Thymus (tissue), 11 donors: ENCODE data around the gene ANO6. TPM values are rescaled to one million over a fixed set of nuclear protein-coding genes. Genes with fewer than 3 reads are reported as not detected.

Experiments
- DNase-seq, 9 donors: peaks; one replicate each; pipeline ENCODE4 v3.0.0-alpha.2; 2013; ENCODE audit warnings: low spot score in 9 of 9, low read depth in 6 of 9, missing footprints in 1 of 9
- H3K27ac ChIP-seq, 2 donors: one replicate each; pipeline ENCODE4 v1.5.1; 2013; ENCODE audit warnings: control low read depth in 1 of 2, low read depth in 1 of 2, low read length in 1 of 2, mild to moderate bottlenecking in 1 of 2, moderate library complexity in 1 of 2
- H3K27me3 ChIP-seq, 2 donors: one replicate each; pipeline ENCODE4 v1.5.1; 2013; ENCODE audit warnings: low read length in 1 of 2; ENCODE audit not compliant: control insufficient read depth in 2 of 2, insufficient read depth in 1 of 2
- H3K36me3 ChIP-seq, 2 donors: one replicate each; pipeline ENCODE4 v1.5.1; 2013; ENCODE audit warnings: low read length in 1 of 2, mild to moderate bottlenecking in 1 of 2, moderate library complexity in 1 of 2; ENCODE audit not compliant: control insufficient read depth in 2 of 2, insufficient read depth in 2 of 2
- H3K4me1 ChIP-seq, 2 donors: one replicate each; pipeline ENCODE4 v1.5.1; 2013; ENCODE audit warnings: low read length in 2 of 2; ENCODE audit not compliant: control insufficient read depth in 2 of 2, insufficient read depth in 2 of 2
- H3K4me3 ChIP-seq, 2 donors: one replicate each; pipeline ENCODE4 v1.5.1; 2013; ENCODE audit warnings: low read length in 2 of 2, control low read depth in 1 of 2, mild to moderate bottlenecking in 1 of 2
- H3K9me3 ChIP-seq, 2 donors: one replicate each; pipeline ENCODE4 v1.5.1; 2013; ENCODE audit warnings: low read length in 1 of 2, mild to moderate bottlenecking in 1 of 2; ENCODE audit not compliant: control insufficient read depth in 2 of 2, insufficient read depth in 1 of 2
- WGBS: extraction: QIAGEN DNeasy Blood & Tissue Kit; methylation state at CpG from one replicate; pipeline ENCODE4 v1.1.7; 2013; 5-methylcytosine and 5-hydroxymethylcytosine counted together
- polyA plus RNA-seq: library from polyadenylated mRNA; stranded (reverse); fragments of 200-250 nt; gene quantifications from one replicate; pipeline ENCODE4 v1.2.3, GENCODE V29; 2013
- total RNA-seq: library from RNA; stranded (reverse); fragments of 120-200 nt; gene quantifications from one replicate; pipeline ENCODE4 v1.2.4, GENCODE V29; 2013
- donor health status: healthy.

The ANO6 gene
- total and polyA plus RNA-seq, 2 donors = 11.6 to 33.1 TPM

DNA sequence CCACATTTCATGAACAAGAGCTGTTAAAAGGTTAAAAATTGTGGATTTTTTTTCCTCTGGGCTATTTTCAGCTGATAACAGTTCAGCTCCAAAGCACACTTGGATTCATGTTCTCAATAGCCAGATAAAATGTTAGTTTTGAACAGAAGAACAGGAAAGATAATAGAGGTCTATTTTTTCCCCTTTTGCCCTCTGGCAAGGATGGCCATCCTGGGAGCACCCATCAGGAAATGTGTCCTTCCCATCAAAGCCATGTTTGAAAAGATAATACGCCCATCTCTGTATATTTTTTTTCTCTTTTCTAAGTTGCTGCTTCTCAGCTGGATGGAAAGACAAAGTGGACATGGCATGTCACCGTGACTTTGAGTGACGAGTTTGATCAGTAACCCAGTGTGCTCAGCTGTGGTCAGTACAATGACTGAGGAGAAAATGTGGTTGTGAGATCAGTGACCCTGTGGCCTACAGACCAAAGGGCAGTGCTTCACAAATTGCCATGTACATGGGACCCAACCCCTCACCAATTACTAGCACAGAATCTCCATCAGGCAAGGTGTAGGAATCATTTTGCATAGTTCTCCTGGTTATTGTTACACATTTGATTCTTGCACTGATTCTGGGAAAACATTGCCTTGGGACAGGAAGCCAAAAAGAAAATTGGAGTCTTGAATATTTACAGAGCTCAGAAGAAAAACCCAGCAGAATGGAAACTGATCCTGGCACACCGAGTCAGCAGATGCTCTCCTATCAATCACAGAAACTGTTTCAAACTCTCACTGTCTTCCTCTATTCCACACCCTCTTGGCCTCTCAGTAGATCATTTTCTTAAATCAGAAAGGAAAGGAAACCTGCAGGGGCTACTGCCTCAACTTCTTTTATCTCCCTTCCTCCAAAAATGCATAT lies 64.3 kb downstream of the ANO6 start:
- no peak overlapping the region for H3K4me3 ChIP-seq
- H3K27me3 ChIP-seq = no peaks in the 10 kb centered on the region
- peaks cover 0 to 3% of the 10 kb centered on the region in 2 donors for H3K4me1 ChIP-seq
- WGBS = 87% methylated on average over 4 of the region's 4 CpGs
- no peak overlapping the region for H3K27ac ChIP-seq
- no peak for DNase-seq
- H3K36me3 ChIP-seq = peaks cover 4 to 16% of the 10 kb centered on the region in 2 donors
- H3K9me3 ChIP-seq = peaks cover 0 to 2% of the 10 kb centered on the region in 2 donors

DNA sequence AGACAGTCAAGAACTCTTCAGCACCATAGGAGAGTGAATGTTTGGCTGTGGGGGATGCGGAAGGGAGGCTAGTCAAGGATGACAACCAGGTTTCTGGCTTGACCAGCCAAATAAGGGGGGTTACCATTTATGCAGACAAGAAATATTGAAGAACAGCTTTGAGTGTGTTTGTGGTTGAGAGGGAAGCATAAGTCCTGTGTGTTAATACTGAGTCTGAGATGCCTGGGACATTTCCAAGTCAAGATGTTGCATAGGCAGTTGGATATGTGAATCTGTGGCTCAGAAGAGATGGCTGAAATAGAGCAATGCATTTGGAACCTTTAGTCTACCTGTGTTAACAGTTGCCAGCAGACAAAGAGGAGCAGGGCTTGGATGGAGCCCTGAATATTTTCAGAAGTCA lies 66.1 kb downstream of the ANO6 start:
- 96% methylated on average over 1 of the region's 1 CpG for WGBS
- peaks cover 0 to 3% of the 10 kb centered on the region in 2 donors for H3K4me1 ChIP-seq
- H3K4me3 ChIP-seq = no peak overlapping the region
- no peaks in the 10 kb centered on the region for H3K27me3 ChIP-seq
- peaks cover 4 to 11% of the 10 kb centered on the region in 2 donors for H3K36me3 ChIP-seq
- no peak overlapping the region for H3K27ac ChIP-seq
- H3K9me3 ChIP-seq = peaks cover 0 to 2% of the 10 kb centered on the region in 2 donors
- no peak for DNase-seq

DNA sequence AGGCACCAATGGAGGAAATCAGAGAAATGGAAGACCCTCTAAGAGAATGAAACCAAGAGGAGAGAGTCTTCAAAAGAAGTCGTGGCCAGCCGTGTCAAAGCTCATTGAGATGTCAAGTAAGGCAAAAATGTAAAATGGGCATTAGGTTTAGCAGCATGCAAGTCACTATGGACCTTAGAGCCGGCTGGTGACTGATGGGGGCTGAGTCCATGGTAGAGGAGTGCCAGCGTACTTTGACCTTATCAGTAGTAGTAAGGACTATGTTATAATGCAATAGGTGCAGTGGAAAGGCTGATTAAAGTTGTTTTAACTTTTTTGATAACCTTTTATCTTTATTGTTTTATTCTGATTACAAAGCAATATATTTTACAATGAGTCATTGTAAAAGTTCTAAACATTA lies 66.5 kb downstream of the ANO6 start:
- no peak overlapping the region for H3K27ac ChIP-seq
- over 99% methylated on average over 4 of the region's 4 CpGs for WGBS
- no peak for DNase-seq

DNA sequence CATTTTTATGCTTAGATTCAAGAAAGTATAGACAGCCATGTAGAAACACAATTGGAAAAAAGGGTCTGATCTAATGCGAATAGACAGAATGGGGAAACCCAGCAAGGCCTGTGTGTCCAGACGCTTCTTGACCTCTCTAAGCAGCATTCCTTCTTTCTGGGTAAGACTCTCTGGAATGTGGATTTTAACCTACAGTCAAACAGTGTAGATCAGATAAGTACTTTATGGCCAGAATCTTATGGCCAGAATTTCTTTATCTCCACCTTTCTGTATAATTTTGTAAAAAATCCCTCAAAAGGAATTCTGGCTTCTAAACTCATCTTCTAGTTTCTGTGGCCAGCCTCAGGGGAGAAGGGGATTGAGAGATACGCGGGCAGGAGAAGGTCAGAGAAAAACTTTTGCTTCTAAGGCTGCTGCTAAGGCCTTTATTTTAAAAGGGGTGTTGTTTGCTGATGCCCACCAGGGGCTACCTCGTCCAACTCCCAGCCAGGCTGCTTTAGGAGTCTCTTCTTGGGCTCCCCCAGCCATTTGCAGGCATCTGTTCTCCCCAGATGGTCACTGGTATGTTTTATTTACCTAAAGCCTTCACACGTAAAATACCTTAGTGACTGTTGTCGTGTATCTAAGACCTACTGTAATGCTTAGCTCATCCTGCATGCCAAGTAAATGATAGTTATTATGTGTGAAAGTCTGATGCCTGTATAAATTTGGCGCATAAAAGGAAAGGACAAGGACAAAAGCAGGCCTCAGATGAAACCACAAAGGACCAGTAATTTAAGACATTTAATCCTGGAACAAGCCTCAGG lies 68.4 kb downstream of the ANO6 start:
- Histone ChIP-seq H3K27ac (no peak overlapping the region), H3K36me3 (peaks cover 4 to 9% of the 10 kb centered on the region in 2 donors), H3K27me3 (no peaks in the 10 kb centered on the region), H3K9me3 (peaks cover 0 to 2% of the 10 kb centered on the region in 2 donors), H3K4me1 (peaks cover 0 to 3% of the 10 kb centered on the region in 2 donors), H3K4me3 (no peak overlapping the region)
- DNase-seq = no peak
- WGBS = 85% methylated on average over 8 of the region's 8 CpGs

More for the DNA sequence above, 66.5 kb downstream of the ANO6 start:
- no peaks in the 10 kb centered on the region for H3K27me3 ChIP-seq
- peaks cover 0 to 2% of the 10 kb centered on the region in 2 donors for H3K9me3 ChIP-seq
- peaks cover 4 to 11% of the 10 kb centered on the region in 2 donors for H3K36me3 ChIP-seq
- peaks cover 0 to 3% of the 10 kb centered on the region in 2 donors for H3K4me1 ChIP-seq
- H3K4me3 ChIP-seq = no peak overlapping the region

DNA sequence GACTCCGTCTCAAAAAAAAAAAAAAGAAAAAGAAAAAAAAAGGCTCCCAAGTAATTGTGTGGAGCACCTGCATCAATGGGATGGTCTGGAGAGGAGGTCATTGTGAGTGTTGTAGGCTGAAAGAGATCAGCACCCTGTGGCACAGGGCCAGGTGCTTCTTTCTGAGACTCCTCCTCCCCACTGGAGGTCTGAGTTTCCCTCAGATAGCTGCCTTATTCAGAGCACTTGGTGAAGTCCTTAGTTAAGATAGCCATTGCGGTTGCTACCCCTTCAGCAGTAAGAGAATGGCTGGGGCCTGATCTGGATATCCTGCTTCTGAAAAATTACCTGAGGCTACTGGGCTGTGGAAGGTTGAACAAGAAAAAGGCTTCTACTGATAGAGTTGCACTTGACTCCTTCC lies 69.8 kb downstream of the ANO6 start:
- Histone ChIP-seq H3K27me3 (no peaks in the 10 kb centered on the region), H3K27ac (no peak overlapping the region), H3K36me3 (peaks cover 4% of the 10 kb centered on the region in 2 donors), H3K9me3 (peaks cover 0 to 2% of the 10 kb centered on the region in 2 donors), H3K4me3 (no peak overlapping the region), H3K4me1 (peaks cover 0 to 3% of the 10 kb centered on the region in 2 donors)
- no peak for DNase-seq
- WGBS = 67% methylated on average over 2 of the region's 2 CpGs

DNA sequence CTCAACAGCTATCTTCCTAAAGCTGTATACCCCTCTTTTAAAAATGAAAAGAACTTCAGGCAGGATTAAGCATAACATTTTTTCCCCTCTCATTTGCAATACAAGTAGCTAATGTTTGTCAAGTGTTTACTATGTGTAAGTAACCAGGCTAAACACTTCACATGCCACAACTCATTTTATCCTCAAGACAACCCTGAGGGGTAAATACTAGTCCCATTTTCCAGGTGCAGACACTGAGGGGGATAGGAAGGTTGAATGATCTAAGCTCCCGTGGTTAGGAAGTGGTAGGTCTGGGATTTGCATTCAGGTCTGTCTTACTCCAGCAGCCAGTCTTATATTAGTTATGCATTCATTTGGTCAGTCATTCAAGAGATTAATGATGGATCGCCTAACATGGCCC lies 70.7 kb downstream of the ANO6 start:
- H3K4me1 ChIP-seq = peaks cover 0 to 3% of the 10 kb centered on the region in 2 donors
- no peak for DNase-seq
- H3K9me3 ChIP-seq = no peaks in the 10 kb centered on the region
- WGBS = 97% methylated on average over 2 of the region's 2 CpGs
- no peak overlapping the region for H3K27ac ChIP-seq
- H3K27me3 ChIP-seq = no peaks in the 10 kb centered on the region
- no peak overlapping the region for H3K4me3 ChIP-seq
- peaks cover 0 to 7% of the 10 kb centered on the region in 2 donors for H3K36me3 ChIP-seq

DNA sequence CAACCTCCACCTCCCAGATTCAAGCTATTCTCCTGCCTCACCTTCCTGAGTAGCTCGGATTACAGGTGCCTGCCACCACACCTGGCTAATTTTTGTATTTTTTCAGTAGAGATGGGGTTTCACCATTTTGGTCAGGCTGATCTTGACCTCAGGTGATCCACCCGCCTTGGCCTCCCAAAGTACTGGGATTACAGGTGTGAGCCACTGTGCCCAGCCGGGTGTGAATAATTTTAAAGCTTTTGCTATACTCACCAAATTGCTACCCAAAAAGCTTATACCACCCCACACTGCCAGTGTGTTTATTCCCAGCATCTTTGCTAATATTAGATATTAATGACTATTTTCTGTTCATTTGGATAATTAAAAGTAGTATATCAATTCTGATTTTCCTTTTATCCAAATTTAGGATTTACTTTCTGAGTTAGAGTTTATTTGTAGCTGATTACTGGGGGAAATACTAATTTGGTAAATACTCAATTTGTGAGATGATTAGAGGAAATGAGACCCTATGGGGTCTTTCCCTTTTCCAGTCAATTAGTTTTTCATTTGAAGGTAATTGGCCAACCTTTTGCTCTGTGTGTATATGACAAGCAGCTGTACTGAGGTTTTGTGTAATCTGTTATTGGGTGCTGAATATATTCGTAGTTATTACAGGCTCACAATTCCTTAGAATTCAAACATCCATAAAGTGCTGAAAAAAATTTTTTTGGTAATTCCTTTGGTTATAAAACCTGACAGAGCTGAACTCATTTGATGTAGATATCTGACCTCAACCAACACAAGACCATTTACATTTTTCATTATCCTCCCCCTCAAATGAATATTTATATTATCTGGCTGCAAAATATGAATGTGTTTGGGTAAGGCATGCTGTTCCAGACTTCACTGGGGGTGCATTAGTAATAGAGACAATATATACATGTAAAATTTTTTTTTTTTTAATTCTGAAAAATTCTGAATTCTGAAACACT lies 73.6 kb downstream of the ANO6 start:
- Histone ChIP-seq H3K27me3 (no peaks in the 10 kb centered on the region), H3K27ac (no peak overlapping the region), H3K4me3 (no peak overlapping the region), H3K4me1 (peaks cover 0 to under 1% of the 10 kb centered on the region in 2 donors), H3K9me3 (no peaks in the 10 kb centered on the region), H3K36me3 (peaks cover 0 to 4% of the 10 kb centered on the region in 2 donors)
- DNase-seq = no peak
- WGBS = 98% methylated on average over 4 of the region's 4 CpGs

DNA sequence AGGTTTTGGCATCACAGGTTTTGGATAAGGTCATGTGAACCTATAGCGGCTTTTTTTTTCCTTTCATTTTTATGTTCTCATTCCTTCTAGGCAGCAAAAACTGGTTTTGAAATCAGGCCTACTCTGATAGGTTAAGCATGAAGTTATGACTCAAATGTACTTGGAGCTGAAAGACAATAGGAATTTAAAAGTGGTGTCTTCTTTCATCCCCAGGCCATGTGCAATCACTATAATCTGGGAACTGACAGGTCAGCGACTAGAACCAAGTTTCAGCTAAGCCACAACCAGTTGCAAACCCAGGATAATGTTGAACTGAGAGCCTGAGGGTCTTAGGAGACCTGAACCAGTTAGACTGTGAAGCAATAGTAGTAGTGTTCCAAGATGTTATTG lies 74.3 kb downstream of the ANO6 start:
- no peak for DNase-seq
- H3K4me1 ChIP-seq = no peaks in the 10 kb centered on the region
- no peak overlapping the region for H3K27ac ChIP-seq
- no peaks in the 10 kb centered on the region for H3K27me3 ChIP-seq
- 94% methylated on average over 2 of the region's 2 CpGs for WGBS
- no peak overlapping the region for H3K4me3 ChIP-seq
- peaks cover 0 to 4% of the 10 kb centered on the region in 2 donors for H3K36me3 ChIP-seq
- H3K9me3 ChIP-seq = no peaks in the 10 kb centered on the region
